GM12874 (cell line): Measurements from ENCODE around the gene PRMT2.

Experiments
- TF ChIP-seq, protein P1 (sequence below): IDR thresholded peaks from 2 replicates; pipeline ENCODE4 v1.5.1; 2011; ENCODE audit warnings: low read depth, mild to moderate bottlenecking, control low read depth, low read length, moderate library complexity; ENCODE audit not compliant: insufficient read depth

PRMT2 gene

DNA sequence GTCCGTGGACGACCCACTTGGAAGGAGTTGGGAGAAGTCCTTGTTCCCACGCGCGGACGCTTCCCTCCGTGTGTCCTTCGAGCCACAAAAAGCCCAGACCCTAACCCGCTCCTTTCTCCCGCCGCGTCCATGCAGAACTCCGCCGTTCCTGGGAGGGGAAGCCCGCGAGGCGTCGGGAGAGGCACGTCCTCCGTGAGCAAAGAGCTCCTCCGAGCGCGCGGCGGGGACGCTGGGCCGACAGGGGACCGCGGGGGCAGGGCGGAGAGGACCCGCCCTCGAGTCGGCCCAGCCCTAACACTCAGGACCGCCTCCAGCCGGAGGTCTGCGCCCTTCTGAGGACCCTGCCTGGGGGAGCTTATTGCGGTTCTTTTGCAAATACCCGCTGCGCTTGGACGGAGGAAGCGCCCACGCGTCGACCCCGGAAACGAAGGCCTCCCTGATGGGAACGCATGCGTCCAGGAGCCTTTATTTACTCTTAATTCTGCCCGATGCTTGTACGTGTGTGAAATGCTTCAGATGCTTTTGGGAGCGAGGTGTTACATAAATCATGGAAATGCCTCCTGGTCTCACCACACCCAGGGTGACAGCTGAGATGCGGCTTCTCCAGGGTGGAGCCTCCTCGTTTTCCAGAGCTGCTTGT is 32.4 kb downstream of the PRMT2 start:
- TF ChIP-seq, protein P1, sequence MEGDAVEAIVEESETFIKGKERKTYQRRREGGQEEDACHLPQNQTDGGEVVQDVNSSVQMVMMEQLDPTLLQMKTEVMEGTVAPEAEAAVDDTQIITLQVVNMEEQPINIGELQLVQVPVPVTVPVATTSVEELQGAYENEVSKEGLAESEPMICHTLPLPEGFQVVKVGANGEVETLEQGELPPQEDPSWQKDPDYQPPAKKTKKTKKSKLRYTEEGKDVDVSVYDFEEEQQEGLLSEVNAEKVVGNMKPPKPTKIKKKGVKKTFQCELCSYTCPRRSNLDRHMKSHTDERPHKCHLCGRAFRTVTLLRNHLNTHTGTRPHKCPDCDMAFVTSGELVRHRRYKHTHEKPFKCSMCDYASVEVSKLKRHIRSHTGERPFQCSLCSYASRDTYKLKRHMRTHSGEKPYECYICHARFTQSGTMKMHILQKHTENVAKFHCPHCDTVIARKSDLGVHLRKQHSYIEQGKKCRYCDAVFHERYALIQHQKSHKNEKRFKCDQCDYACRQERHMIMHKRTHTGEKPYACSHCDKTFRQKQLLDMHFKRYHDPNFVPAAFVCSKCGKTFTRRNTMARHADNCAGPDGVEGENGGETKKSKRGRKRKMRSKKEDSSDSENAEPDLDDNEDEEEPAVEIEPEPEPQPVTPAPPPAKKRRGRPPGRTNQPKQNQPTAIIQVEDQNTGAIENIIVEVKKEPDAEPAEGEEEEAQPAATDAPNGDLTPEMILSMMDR, result no peak

DNA sequence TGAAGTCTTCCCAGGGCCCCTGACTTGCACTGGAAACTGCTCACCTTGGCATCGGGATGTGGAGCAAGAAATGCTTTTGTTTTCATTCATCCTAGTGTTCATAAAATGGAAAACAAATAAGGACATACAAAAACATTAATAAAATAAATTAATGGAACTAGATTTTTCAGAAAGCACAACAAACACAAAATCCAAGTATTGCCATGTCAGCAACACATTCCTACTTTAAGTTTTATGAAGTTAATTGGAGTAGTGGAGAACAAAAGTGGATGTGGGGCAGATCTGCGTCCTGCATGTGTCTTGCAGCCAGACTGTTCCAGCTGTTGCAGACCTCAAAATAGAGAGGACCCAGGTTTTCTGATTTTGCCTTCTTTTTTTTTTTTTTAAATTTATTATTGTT is 32.9 kb downstream of the PRMT2 start:
- TF ChIP-seq, protein P1, result no peak

DNA sequence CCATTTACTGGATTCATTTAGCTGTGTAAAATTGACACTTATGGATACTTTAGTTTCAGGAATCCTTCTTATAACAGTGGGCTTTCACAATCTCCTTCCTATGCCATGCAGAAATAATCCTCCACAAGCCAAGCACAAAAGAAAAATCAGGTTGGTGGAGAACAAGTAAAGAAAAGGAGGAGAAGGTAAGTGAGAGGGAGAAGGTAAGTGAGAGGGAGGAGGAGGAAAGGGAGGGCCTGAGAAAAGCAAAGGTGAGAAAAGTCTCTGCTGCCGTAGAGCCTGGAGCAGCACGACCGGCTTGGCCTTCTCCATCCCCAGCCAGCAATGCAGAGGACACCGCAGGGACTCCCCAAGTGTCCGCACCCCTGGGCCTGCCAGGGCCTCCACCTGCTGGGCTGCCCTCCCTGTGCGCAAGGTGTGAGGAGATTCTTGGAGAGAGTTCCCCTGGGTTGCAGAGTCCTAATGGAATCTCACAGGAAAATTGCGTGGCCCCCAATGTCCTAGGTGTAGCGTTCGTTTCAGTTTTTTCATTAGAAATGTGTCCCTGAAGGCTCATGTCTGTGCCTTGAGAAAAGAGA is 39.0 kb downstream of the PRMT2 start:
- TF ChIP-seq, protein P1, result no peak

DNA sequence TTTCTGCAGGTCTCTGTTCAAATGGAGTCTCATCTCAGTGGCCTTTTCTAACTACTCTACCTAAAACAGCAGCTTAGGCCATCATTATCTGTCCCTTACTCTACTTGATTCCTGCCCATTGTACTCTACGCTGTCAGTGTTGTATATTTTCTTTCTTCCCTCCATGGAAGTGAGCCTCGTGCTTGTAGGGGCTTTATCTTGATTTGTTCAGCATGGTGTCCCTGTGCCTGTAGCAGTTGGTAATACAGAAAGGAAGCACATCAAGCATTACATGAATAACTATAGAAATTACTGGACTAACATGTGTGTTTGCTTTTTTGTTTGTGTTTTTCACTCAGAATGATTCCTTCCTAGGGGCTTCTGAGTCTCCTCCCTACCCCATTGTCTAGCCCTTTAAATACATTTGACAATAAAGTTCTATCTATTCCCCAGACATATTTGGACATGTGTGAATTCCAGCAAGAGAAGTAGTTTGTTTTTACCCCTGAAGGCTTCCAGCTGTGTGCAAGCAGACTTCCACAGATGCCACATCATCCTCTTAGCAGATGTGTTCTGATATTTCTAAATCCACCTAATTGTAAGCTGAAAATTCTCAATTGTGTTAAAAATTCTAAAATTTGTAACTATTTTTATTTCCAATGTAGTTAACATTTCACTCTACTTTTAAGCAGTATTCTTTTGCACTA is 40.3 kb downstream of the PRMT2 start:
- TF ChIP-seq, protein P1, result no peak
